Spleen (tissue), 7 donors: ENCODE results near the gene FAM117A.
A peak's percentile ranks its signal among the peaks of the same experiment; 100 is the strongest.

Source experiments
- CTCF ChIP-seq, 11 experiments: fragments of 200-600 bp in 7 of 11; fragments of 450-650 bp in 4 of 11; sonication (generic) in 4 of 11; IDR thresholded peaks in 8 of 11; conservative IDR thresholded peaks in 3 of 11; 1 replicate in 7 of 11; 2 replicates in 4 of 11; pipeline versions ENCODE4 v1.4.0 to v1.8.0; 2016 to 2021; ENCODE audit warnings: antibody characterized with exemption in 11 of 11, inconsistent platforms in 4 of 11, mild to moderate bottlenecking in 1 of 11
- POLR2A ChIP-seq, 3 donors: fragments of 450-650 bp; IDR thresholded peaks; one replicate each; pipeline ENCODE4 v1.5.1; 2017; ENCODE audit warnings: antibody characterized with exemption in 3 of 3, mild to moderate bottlenecking in 1 of 3
- donor health status: DM: no; HTN: no; CAD: no; lungs with moderate emphysema.
- donor health status: DM: no; HTN: no; CAD: no.
- donor health status: DM: no; HTN: no; CAD: no.

GRCh38 chr17:49779739-49780231, 15.9 kb upstream of the FAM117A start:
- TF ChIP-seq POLR2A (IDR thresholded peaks at IDR 0.05) (no peak), CTCF (IDR thresholded peaks at IDR 0.05 in 8 of 11, conservative IDR thresholded peaks at IDR 0.05 in 3 of 11) (peak; percentile 49 to 76 (median 67))
